WTC11 (cell line): Measurements from ENCODE around the gene RARA.

Experiments used
- FOXP1 ChIP-seq: sonication (generic); formaldehyde crosslinking; IDR thresholded peaks from 2 replicates; pipeline ENCODE4 v1.8.0; 2022; ENCODE audit warnings: missing genetic modification reagents, mild to moderate bottlenecking, moderate library complexity, borderline replicate concordance
- NR2C2 ChIP-seq: sonication (generic); formaldehyde crosslinking; IDR thresholded peaks from 2 replicates; pipeline ENCODE4 v1.8.0; 2022; ENCODE audit warnings: mild to moderate bottlenecking, missing genetic modification reagents
- PRRX2 ChIP-seq: fragments of 250-450 bp; sonication (Bioruptor Pico); IDR thresholded peaks from 2 replicates; pipeline ENCODE4 v1.8.0; 2021; ENCODE audit warnings: mild to moderate bottlenecking
- TF ChIP-seq, protein P1 (sequence below): fragments of 200-600 bp; IDR thresholded peaks from 2 replicates; pipeline ENCODE4 v1.8.0; 2022; ENCODE audit warnings: antibody characterized with exemption
- TF ChIP-seq, protein P2 (sequence below): sonication (generic); formaldehyde crosslinking; conservative IDR thresholded peaks from 2 replicates; pipeline ENCODE4 v1.8.1; 2022; ENCODE audit warnings: mild to moderate bottlenecking, missing genetic modification reagents
- TF ChIP-seq, protein P3 (sequence below): sonication (generic); formaldehyde crosslinking; IDR thresholded peaks from 2 replicates; pipeline ENCODE4 v1.8.1; 2022; ENCODE audit warnings: low read depth, missing genetic modification reagents, borderline replicate concordance
- TF ChIP-seq, protein P4 (sequence below): sonication (generic); formaldehyde crosslinking; IDR thresholded peaks from 2 replicates; pipeline ENCODE4 v1.8.0; 2022; ENCODE audit warnings: mild to moderate bottlenecking, missing genetic modification reagents

DNA sequence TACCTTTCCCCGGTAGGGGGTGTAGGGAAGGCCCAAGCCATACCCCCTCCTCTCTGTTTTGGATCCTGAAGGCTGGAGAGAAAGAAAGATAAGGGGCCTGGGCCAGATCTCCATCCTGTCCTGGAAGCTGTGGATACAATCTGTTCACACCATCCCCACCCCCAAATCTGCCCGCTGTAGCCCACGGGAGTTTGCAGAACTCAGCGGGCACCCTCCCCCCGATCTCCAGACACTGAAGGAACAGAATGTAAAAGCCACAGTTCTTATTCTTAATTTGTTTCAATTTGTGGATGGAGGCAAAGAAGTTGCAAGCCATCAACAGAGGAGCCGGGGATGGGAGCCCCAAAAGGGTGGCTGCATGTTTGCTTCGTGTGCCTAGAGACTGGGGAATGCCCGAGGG is 28.4 kb downstream of the RARA start:
- TF ChIP-seq, protein P1, sequence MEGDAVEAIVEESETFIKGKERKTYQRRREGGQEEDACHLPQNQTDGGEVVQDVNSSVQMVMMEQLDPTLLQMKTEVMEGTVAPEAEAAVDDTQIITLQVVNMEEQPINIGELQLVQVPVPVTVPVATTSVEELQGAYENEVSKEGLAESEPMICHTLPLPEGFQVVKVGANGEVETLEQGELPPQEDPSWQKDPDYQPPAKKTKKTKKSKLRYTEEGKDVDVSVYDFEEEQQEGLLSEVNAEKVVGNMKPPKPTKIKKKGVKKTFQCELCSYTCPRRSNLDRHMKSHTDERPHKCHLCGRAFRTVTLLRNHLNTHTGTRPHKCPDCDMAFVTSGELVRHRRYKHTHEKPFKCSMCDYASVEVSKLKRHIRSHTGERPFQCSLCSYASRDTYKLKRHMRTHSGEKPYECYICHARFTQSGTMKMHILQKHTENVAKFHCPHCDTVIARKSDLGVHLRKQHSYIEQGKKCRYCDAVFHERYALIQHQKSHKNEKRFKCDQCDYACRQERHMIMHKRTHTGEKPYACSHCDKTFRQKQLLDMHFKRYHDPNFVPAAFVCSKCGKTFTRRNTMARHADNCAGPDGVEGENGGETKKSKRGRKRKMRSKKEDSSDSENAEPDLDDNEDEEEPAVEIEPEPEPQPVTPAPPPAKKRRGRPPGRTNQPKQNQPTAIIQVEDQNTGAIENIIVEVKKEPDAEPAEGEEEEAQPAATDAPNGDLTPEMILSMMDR = no peak
- TF ChIP-seq, protein P2, sequence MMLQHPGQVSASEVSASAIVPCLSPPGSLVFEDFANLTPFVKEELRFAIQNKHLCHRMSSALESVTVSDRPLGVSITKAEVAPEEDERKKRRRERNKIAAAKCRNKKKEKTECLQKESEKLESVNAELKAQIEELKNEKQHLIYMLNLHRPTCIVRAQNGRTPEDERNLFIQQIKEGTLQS (CRISPR knock-in tag) = no peak
- TF ChIP-seq FOXP1 (CRISPR knock-in tag) = no peak
- TF ChIP-seq, protein P3, sequence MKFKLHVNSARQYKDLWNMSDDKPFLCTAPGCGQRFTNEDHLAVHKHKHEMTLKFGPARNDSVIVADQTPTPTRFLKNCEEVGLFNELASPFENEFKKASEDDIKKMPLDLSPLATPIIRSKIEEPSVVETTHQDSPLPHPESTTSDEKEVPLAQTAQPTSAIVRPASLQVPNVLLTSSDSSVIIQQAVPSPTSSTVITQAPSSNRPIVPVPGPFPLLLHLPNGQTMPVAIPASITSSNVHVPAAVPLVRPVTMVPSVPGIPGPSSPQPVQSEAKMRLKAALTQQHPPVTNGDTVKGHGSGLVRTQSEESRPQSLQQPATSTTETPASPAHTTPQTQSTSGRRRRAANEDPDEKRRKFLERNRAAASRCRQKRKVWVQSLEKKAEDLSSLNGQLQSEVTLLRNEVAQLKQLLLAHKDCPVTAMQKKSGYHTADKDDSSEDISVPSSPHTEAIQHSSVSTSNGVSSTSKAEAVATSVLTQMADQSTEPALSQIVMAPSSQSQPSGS (CRISPR knock-in tag) = no peak
- TF ChIP-seq NR2C2 (CRISPR knock-in tag) = no peak
- TF ChIP-seq, protein P4, sequence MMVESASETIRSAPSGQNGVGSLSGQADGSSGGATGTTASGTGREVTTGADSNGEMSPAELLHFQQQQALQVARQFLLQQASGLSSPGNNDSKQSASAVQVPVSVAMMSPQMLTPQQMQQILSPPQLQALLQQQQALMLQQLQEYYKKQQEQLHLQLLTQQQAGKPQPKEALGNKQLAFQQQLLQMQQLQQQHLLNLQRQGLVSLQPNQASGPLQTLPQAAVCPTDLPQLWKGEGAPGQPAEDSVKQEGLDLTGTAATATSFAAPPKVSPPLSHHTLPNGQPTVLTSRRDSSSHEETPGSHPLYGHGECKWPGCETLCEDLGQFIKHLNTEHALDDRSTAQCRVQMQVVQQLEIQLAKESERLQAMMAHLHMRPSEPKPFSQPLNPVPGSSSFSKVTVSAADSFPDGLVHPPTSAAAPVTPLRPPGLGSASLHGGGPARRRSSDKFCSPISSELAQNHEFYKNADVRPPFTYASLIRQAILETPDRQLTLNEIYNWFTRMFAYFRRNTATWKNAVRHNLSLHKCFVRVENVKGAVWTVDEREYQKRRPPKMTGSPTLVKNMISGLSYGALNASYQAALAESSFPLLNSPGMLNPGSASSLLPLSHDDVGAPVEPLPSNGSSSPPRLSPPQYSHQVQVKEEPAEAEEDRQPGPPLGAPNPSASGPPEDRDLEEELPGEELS (CRISPR knock-in tag) = no peak
- TF ChIP-seq PRRX2 (CRISPR knock-in tag) = no peak
